HG03045 (cell line): ENCODE measurements around the gene CSTPP1.
A peak's percentile ranks its signal among the peaks of the same experiment; 100 is the strongest.
"Not testable (repeated sequence)": the region's sequence is repeated elsewhere in the genome, so short reads cannot be mapped to it uniquely, and the experiment has no call there.

Experiments
- ATAC-seq: cut with Tn5 transposase; IDR thresholded peaks from one replicate; pipeline ENCODE4 v1.9.1; 2021; ENCODE audit warnings: mild to moderate bottlenecking, moderate library complexity; ENCODE audit not compliant: unreplicated experiment

CSTPP1 gene

GRCh38 chr11:46907606-46908005 is 29.0 kb upstream of the CSTPP1 start:
- ATAC-seq = no peak

DNA sequence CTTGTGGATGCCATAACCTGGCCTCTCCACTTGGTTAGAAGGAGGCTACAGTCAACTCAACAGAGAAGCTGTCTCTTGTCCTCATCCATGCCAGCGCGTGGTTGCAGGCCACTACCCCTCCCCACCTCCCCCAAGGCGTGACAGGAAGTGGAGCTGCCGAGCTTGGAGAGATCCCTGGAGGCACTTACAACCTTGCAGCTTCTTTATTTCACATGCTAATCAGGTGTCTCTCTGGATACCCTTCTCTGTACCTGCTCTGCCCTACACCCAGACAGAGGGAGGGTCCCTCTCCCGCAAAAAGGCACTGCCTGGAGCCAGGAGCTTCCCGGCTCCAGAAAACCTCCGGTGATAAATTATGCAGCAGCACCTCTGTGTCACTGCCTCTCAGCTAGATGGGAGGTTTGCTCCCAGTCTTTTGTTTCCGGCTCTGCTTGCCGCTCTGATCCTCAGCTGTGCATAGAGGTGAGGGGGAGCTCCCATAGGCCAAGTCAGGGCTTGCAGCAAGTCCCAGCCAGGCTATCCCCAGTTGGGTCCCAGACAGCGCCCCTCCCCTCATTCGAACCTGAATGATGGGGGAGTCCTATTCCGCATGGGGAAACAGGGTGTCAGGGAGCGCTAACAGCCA is 23.9 kb upstream of the CSTPP1 start:
- no peak for ATAC-seq

DNA sequence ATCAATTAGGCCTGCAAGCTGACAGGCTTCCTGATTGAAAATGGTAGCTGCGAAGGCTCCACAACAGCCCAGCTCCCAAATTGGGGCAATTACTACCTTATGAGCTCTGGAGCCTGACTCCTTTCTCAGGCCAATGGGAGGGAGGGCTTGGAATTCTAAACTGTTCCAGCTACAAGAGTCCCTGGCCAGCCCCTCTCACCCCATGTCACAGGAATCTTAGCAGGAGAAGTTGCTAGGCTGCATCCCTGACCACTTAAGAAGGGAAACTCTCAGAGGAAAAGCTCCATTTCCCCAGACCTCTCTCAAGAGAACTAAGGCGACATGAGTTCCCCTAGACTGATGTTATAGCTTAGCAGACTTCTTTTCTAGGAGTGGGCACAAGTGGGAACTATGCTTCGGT is 23.1 kb upstream of the CSTPP1 start:
- ATAC-seq = no peak

- no peak for ATAC-seq
Observed at GRCh38 chr11:46914363-46914762, 22.2 kb upstream of the CSTPP1 start.

- no peak for ATAC-seq
Observed at GRCh38 chr11:46914910-46915309, 21.7 kb upstream of the CSTPP1 start.

DNA sequence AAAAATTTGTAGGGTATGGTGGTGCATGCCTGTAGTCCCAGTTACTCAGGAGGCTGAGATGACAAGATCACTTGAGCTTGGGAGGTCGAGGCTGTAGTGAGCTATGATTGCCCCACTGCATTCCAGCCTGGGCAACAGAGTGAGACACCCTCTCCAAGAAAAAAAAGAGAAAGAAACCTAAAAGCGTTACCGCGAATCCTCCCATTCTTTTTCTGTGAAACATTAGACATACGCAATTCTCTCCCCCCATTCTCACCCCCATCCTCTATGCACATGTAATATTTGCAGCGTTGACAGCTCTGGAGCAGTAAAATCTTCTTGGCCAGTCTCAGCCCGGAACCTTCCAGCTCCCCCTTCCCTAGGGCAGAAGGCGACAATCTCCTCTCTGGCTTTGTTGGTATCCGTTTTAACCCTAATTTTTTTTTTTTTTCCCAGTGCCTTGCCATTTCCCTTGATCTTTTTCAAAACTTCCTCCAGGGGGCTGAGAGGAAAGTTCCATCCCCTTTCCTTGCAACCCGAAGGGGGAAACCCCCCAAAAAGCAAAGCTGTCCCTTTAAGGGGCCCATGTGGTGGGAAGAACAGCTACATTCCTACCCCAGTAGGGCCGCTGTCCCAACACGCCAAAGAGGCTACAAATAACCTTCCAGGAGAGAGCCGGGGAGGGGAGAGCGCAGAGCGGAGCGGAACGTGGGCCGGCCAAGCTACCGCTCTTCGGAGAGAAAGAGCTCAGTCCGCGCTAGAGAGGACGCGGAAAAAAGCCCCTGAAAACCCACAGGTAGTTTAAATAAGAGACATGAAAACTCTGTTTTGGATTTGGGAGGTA is 20.1 kb upstream of the CSTPP1 start:
- no peak for ATAC-seq

DNA sequence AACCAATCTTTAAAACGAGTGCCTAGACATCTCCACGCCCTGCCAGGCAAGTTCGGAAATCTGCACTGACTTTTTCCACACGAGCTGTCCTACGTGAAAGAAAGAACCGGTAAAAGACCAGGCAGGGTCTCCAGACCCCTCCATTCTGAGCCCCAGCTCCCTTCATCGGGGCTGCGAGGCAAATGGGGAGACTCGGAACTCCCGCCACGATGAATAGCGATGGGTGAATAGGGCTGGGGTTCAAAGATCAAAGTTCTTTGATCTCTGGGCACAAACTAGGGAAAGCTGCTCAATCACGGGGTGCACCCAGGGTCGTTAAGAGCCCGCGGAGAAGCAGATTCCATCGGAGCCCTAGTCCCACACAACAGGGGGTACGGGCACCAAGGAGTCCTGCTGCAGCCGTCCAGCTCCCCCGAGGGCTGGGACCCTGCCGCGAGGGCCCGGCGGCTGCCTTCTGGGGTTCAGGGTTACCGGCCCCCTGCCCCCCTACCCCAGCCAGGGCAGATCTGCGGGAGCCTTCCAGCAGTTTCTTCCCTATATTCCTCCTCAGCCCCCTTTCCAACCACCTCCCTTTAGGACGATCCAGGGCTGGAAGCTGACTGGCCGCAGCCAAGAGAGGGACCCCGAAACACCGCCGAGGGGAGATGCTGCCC is 19.3 kb upstream of the CSTPP1 start:
- ATAC-seq = no peak

DNA sequence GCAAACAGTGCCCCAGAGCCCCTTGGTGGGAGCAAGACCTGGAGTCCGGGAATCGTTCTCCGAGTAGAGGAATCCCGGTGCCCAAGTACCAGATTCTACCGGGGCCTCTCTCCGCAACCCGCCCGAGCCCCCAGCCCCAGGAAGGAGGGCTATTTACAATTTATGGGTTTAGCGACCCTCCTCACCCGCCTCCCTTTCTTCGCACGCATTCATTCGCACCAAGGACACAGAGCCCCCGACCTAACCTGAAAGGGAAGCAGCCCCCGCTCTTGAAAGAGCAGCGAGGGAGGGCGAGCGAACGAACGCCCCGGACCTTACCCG is 18.8 kb upstream of the CSTPP1 start:
- ATAC-seq = no peak

GRCh38 chr11:46918083-46918787 is 18.3 kb upstream of the CSTPP1 start, which contains the start of gene LRP4:
Gene LRP4, minus strand, starts transcription at chr11:46918550. Its CDS starts 171 bp downstream, at chr11:46918379.
- peak; percentile 43 for ATAC-seq

- ATAC-seq = no peak
Observed at GRCh38 chr11:46918788-46919513, 17.6 kb upstream of the CSTPP1 start.

- no peak for ATAC-seq
Observed at GRCh38 chr11:46920755-46921154, 15.8 kb upstream of the CSTPP1 start.

DNA sequence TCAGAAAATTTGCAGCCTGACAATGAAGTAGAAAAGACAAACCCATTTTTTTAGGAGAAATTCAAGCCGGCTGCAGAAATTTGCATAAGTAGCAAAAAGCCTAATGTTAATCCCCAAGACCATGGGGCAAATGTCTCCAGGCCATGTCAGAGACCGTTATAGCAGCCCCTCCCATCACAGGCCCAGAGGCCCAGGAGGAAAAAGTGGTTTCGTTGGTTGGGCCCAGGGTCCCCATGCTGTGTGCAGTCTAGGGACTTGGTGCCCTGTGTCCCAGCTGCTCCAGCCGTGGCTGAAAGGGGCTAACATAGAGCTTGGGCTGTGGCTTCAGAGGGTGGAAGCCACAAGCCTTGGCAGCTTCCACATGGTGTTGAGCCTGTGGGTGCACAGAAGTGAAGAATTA is 8.6 kb upstream of the CSTPP1 start:
- not testable (repeated sequence) for ATAC-seq

GRCh38 chr11:46928701-46929100 is 7.9 kb upstream of the CSTPP1 start:
- not testable (repeated sequence) for ATAC-seq

DNA sequence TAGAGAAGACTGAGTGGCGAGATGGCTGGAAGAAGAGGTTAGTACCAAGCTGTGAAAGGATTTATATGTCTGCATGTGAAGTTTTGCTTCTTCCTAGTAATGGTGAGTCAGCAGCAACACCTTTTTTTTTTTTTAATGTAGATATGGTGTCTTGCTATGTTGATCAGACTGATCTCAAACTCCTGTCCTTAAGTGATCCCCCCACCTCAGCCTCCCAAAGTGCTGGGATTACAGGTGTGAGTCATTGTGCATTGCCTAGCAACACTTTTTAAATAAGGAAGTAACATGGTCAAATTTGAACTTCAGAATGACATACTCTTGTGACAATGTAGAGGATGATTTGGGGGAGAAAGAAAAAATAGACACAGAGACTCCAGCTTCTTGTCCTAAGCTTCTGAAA is 6.5 kb upstream of the CSTPP1 start:
- ATAC-seq = no peak

- no peak for ATAC-seq
Observed at GRCh38 chr11:46942172-46942571, 5.6 kb downstream of the CSTPP1 start.

DNA sequence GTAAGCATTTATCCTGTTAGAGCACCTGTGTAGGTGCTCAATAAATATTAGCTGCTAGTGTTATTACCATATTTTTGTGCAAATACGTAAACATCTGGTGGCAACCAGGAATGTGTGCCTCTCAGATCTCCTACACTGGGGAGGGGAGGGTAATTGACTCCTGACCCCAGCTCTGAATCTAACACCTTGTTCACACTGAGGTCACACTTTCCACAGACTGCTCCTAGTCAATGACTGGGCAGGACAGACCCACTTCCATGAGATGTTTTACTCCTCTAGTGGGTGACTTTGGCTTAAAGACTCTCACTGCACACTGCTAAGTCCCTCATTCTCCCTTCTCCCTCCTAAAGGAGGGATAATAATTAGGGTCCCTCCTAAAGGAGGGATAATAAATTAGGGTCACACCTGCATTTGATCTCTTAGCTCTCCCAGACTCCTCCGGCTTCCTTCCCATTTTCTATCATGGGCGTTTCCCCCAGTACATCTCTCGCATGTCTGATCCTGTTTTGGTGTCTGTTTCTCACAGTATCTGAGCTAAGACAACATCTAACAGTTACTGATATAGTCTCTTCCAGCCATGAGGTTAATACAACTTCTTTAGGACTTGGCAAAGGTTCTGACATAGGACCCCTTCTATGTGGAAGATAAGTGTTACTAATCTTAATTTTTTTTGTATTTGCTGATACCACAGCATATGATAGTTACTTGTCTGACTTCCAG is 8.0 kb downstream of the CSTPP1 start:
- no peak for ATAC-seq

- no peak for ATAC-seq
Observed at GRCh38 chr11:46947399-46948077, 11.0 kb downstream of the CSTPP1 start.

GRCh38 chr11:46948378-46949131 is 12.0 kb downstream of the CSTPP1 start:
- no peak for ATAC-seq

DNA sequence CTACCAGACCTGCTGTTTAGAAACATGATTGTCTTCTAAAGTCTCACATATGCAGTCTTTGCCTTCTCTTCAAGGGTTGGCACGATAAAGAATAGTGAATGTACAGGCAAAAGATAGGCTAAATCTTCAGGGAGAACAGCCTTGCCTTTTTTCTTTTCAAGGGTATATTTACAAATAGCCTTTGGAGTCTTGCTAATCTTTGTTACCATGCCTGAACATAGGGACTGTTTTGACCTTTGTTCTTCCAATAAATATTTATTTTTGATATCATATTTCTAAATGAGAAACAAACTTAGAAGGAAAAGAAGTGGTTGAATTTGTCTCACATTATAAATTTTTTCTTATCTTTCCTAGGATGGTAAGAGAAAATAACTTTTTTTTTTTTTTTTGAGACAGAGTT is 12.7 kb downstream of the CSTPP1 start:
- no peak for ATAC-seq
